NCI-H748 (cell line): ENCODE measurements around the gene ZNF766.
"Not testable (repeated sequence)": the region's sequence is repeated elsewhere in the genome, so short reads cannot be mapped to it uniquely, and the experiment has no call there.

ENCODE experiments used
- DNase-seq: peaks from one replicate; lab custom pipeline; 2025; ENCODE audit not compliant: unreplicated experiment; lab: John Stamatoyannopoulos, UW

ZNF766 gene

GRCh38 chr19:52274191-52274590 is 4.8 kb downstream of the ZNF766 start:
- DNase-seq, result no peak

DNA sequence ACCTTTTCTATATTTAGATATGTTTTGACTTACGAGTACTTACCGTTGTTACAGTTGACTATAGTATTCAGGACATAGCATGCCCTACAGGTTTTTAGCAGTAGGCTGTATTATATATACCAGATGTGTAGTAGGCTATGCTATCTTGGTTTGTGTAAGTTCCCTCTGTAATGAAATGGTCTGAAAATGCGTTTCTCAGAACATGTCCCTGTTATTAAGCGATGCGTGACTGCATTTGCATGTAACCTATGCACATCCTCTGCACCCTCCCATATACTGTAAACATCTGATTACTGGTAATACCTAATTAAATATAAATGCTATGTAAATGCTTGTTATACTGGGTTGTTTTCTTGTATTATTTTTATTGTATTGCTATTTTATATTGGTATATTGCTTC is 6.6 kb downstream of the ZNF766 start:
- no peak for DNase-seq

GRCh38 chr19:52277471-52277870 is 8.1 kb downstream of the ZNF766 start:
- DNase-seq, result no peak

- DNase-seq, result no peak
Measured at GRCh38 chr19:52286256-52286655, 16.9 kb downstream of the ZNF766 start.

DNA sequence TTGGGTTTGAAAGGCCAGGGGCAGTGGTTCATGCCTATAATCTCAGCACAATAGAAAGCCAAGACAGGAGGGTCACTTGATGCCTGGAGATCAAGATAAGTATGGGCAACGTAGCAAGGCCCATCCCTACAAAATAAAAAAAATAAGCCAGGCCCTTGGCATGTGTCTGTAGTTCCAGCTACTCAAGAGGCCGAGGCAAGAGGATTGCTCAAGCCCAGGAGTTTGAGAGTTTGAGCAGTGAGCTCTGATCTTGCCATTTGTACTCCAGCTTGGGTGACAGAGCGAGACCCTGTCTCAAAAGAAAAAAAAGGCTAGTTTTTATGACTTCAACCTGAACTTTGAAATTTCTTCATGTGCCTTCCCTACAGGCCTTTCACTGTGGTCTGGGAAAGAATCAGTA is 22.4 kb downstream of the ZNF766 start:
- DNase-seq, result no peak

DNA sequence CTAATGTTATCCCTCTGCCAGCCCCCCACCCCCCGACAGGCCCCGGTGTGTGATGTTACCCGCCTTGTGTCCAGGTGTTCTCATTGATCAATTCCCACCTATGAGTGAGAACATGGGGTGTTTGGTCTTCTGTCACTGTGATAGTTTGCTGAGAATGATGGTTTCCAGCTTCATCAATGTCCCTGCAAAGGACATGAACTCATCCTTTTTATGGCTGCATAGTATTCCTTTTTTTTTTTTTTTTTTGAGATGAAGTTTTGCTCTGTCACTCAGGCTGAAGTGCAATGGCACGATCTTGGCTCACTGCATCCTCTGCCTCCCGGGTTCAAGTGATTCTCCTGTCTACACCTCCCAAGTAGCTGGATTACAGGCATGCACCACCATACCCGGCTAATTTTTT is 23.6 kb downstream of the ZNF766 start:
- not testable (repeated sequence) for DNase-seq

DNA sequence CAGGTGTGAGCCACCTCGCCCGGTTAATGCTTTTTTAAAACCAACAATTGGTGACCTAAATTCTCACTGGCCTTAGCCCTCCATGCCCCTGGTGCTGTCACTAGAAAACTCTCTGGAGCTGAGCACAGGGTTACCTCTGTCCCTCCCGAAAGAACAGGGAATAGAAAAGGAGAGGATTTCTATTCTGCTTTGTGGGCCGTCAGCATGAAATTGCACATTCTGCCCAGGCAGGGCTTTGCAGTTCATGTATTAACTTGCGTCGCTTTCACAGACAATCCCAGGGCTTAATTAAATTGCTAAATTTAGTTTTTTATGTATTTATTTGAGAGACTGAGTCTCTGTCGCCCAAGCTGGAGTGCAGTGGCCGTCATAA is 27.0 kb downstream of the ZNF766 start:
- no peak for DNase-seq

- DNase-seq, result peak; percentile 93
Measured at GRCh38 chr19:52296773-52297600, 27.6 kb downstream of the ZNF766 start, which contains the start of gene ZNF480. Gene ZNF480, plus strand, starts transcription at chr19:52297169. Its CDS starts 3,244 bp downstream, at chr19:52300413.

DNA sequence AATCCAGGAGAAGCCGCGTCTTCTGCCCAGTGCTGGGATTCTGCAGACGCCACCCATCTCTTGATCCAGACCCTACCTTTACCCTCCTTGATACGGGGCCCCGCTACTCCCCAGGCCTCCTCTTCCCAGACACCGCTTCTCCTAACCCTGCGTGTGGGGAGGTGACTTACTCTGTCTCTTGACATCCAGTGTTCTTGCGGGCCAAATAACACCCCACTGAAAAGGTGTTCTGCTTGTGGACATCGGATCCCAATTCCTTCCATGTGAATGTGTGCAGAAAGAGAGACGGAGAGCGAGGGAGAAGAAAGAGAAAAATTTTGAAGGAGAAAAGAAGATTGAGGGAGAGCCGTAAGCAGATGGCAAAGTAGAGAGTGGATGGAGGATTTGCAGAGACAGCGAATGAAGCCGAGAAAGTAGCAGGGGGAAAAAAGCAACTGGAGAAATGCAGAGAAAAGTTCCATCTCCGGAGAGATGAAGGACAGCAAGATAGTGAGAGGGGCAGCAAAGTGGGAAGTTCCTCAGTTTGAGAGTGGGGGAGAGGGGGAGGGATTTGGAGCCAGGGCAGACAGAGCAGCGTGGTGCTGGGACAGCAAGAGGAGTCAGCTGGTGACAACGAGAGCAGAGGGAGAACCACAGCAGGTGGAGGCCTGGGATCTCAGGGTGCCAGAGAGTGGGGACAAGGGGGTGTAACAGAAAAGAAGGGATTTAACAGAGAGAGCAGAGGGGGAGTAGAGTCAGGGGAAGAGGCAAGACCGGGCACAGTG is 28.4 kb downstream of the ZNF766 start:
- no peak for DNase-seq

- peak; percentile 37 for DNase-seq
Measured at GRCh38 chr19:52307275-52307674, 37.9 kb downstream of the ZNF766 start.

- DNase-seq, result no peak
Measured at GRCh38 chr19:52322429-52322828, 53.0 kb downstream of the ZNF766 start.

- DNase-seq, result no peak
Measured at GRCh38 chr19:52331757-52332156, 62.4 kb downstream of the ZNF766 start.

GRCh38 chr19:52335768-52336116 is 66.4 kb downstream of the ZNF766 start:
- no peak for DNase-seq

DNA sequence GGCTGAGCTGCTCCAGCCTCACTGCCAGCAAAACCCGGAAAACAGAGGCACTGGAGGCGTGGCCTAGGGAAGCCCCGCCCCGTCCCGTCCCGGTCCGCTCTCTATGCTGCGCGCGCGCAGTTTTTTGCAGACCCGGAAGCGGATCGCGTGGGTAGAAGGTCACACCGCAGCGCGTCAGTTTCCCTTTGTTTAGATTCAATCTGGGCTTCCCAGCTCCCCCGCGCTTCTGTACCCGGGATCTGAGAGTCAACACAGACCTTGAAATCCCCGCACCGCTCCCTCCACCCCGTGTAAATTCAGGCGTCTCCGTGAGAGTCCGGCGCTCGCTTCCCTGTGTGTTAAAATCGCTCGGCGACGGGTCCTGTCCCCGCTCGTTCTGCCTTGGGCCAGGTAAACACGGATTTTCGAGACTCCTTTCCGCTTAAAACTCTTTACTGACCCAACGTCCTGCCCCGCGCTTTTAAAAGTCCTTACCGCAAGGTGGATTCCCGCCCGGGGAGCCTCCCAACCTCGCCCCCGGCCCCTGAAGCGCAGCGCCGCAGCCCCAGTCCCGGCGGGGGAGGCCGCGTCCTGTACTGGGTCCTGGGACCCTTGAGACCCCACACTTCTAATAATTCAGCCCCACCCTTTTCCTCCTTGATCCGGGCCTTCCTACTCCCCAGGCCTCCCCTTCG is 66.9 kb downstream of the ZNF766 start, which contains the start of gene ZNF610:
ZNF610 (plus strand) TSS at position 127 of the 674 bp plus-strand sequence. CDS start 12,930 bp downstream, outside the sequence.
- peak; percentile 91 for DNase-seq

DNA sequence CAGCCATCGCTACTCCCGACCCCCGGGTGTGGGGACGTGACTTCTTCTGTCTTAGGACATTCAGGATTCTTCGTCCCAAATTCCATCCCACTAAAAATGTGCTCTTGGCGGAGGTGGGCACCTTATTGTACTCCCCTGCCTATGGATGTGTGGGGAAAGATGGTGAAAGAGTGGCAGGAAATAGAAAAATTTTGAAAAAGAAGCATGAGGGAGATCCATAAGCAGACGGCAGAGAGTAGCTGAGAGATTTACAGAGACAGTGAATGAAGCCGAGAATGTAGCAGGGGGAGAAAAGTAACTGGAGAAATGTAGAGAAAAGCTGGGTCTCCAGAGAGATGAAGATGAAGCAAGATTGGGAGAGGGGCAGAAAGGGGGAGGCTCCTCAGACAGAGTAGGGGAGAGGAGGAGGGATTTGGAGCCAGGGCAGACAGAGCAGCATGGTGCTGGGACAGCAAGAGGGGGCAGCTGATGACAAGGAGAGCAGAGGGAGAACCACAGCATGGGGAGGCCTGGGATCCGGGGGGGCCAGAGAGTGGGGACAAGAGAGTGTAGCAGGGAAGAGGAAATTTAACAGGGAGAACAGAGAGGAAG is 67.5 kb downstream of the ZNF766 start:
- peak; percentile 26 for DNase-seq

DNA sequence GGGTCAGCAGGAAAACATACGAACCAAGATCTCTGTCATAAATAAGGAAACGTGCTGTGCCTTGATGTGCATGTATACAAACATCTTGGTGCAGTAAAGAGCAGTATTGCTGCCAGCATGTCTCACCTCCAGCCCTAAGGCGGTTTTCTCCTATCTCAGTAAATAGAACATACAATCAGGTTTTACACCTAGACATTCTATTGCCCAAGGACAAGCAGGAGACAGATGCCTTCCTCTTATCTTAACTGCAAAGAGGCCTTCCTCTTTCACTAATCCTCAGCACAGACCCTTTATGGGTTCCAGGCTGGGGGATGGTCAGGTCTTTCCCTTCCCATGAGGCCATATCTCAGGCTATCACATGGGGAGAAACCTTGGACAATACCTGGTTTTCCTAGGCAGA is 69.6 kb downstream of the ZNF766 start:
- not testable (repeated sequence) for DNase-seq

- peak; percentile 86 for DNase-seq
Measured at GRCh38 chr19:52343548-52343947, 74.2 kb downstream of the ZNF766 start.

- peak; percentile 47 for DNase-seq
Measured at GRCh38 chr19:52345162-52345561, 75.8 kb downstream of the ZNF766 start.
